HepG2 (cell line): ENCODE results near the gene SMIM21. TPM values are rescaled to one million over a fixed set of nuclear protein-coding genes. Genes with fewer than 3 reads are reported as not detected.

Source experiments
- ATAC-seq: fragments of 200-7000 bp; cut with Tn5 transposase; 3 replicates; pipeline ENCODE4 v1.9.1; 2020; ENCODE audit warnings: mild to moderate bottlenecking, moderate library complexity
- BruUV-seq: library from RNA; stranded (reverse); fragments of 400-500 nt; replicated peaks from 2 replicates; lab custom pipeline; 2021; lab: Mats Ljungman, UMichigan
- CTCF ChIA-PET: fragments of 300-600 bp; formaldehyde crosslinking; extraction: SDS; loops from one replicate; lab custom pipeline; 2021; ENCODE audit warnings: low total read pairs, inconsistent platforms, low intra/inter-chr PET ratio; lab: Yijun Ruan, JAX
- POLR2A ChIA-PET: fragments of 350-600 bp; sonication (Branson Sonifier 250); formaldehyde crosslinking; loops from one replicate; lab custom pipeline; 2020; ENCODE audit warnings: antibody characterized with exemption, inconsistent platforms; lab: Yijun Ruan, JAX
- DNase-seq: peaks from one replicate; pipeline ENCODE4 v3.0.0-alpha.2; 2015; ENCODE audit warnings: low spot score
- FAIRE-seq: peaks from 3 replicates; lab custom pipeline; 2011; peaks lifted over from hg19 to GRCh38; lab: Jason Lieb, UNC
- H2AFZ ChIP-seq: one replicate; pipeline ENCODE4 v1.6.1; 2011; ENCODE audit warnings: low read length, inconsistent platforms
- H3K27ac ChIP-seq: fragments of 300-600 bp; 3 replicates; pipeline ENCODE4 v1.8.0; 2011; ENCODE audit warnings: mixed run types, mild to moderate bottlenecking, mixed read lengths, low read length, inconsistent platforms; ENCODE audit not compliant: insufficient read depth; ENCODE audit errors: extremely low read length
- H3K27me3 ChIP-seq, 2 experiments: fragments of 200-600 bp in 1 of 2; 2 replicates in 1 of 2; 3 replicates in 1 of 2; pipeline versions ENCODE4 v1.6.0 to v1.8.0; 2011; ENCODE audit warnings: low read length in 2 of 2, mild to moderate bottlenecking in 2 of 2, moderate library complexity in 2 of 2, inconsistent platforms in 1 of 2; ENCODE audit not compliant: insufficient read depth in 2 of 2, control insufficient read depth in 1 of 2
- H3K36me3 ChIP-seq, 2 experiments: fragments of 200-600 bp in 1 of 2; replicated peaks in 1 of 2; 2 replicates in 1 of 2; 3 replicates in 1 of 2; pipeline versions ENCODE4 v1.5.1 to v1.8.0; 2011; ENCODE audit warnings: low read length in 2 of 2, inconsistent platforms in 1 of 2; ENCODE audit not compliant: insufficient read depth in 2 of 2, control insufficient read depth in 1 of 2
- H3K4me1 ChIP-seq: 2 replicates; pipeline ENCODE4 v1.5.1; 2012; ENCODE audit warnings: low read length, inconsistent platforms; ENCODE audit not compliant: insufficient read depth
- H3K4me2 ChIP-seq: 2 replicates; pipeline ENCODE4 v1.6.0; 2011; ENCODE audit warnings: low read depth, low read length, inconsistent platforms
- H3K4me3 ChIP-seq, 3 experiments: fragments of 200-600 bp in 1 of 3; sonication (generic), shearing (Covaris generic) in 1 of 3; replicated peaks in 1 of 3; 2 replicates each; pipeline ENCODE4 v1.5.1; 2011 to 2016; ENCODE audit warnings: low read length in 3 of 3, inconsistent platforms in 2 of 3, low read depth in 2 of 3, mild to moderate bottlenecking in 2 of 3, control low read depth in 1 of 3, mixed read lengths in 1 of 3; ENCODE audit not compliant: insufficient read depth in 1 of 3
- H3K79me2 ChIP-seq: one replicate; pipeline ENCODE4 v1.6.1; 2011; ENCODE audit warnings: low read length, inconsistent platforms; ENCODE audit not compliant: insufficient read depth
- H3K9ac ChIP-seq: 2 replicates; pipeline ENCODE4 v1.6.0; 2011; ENCODE audit warnings: mild to moderate bottlenecking, low read depth, low read length, inconsistent platforms; ENCODE audit not compliant: insufficient read depth
- H3K9me3 ChIP-seq: 2 replicates; pipeline ENCODE4 v1.5.1; 2012; ENCODE audit warnings: mild to moderate bottlenecking, low read length
- H4K20me1 ChIP-seq: 2 replicates; pipeline ENCODE4 v1.6.0; 2011; ENCODE audit warnings: inconsistent platforms, mild to moderate bottlenecking, low read length, moderate library complexity; ENCODE audit not compliant: insufficient read depth
- GTF2F1 ChIP-seq: fragments of 150-350 bp; IDR thresholded peaks from 2 replicates; pipeline ENCODE4 v1.6.1; 2014; ENCODE audit warnings: low read length
- SATB2 ChIP-seq: sonication (generic); formaldehyde crosslinking; IDR thresholded peaks from 2 replicates; pipeline ENCODE4 v1.5.0; 2020; ENCODE audit warnings: missing genetic modification reagents
- SNAPC2 ChIP-seq: sonication (generic); formaldehyde crosslinking; IDR thresholded peaks from 2 replicates; pipeline ENCODE4 v1.8.1; 2022; ENCODE audit warnings: mild to moderate bottlenecking, missing genetic modification reagents
- TMF1 ChIP-seq: sonication (generic); formaldehyde crosslinking; IDR thresholded peaks from 2 replicates; pipeline ENCODE4 v1.8.1; 2022; ENCODE audit warnings: low read depth, missing genetic modification reagents
- ZNF713 ChIP-seq: sonication (generic); formaldehyde crosslinking; IDR thresholded peaks from 2 replicates; pipeline ENCODE4 v1.4.0; 2020; ENCODE audit warnings: mild to moderate bottlenecking, missing genetic modification reagents
- WGBS: methylation state at CpG from one replicate; pipeline ENCODE4 v1.1.6; 2017; ENCODE audit warnings: low lambda C conversion rate; 5-methylcytosine and 5-hydroxymethylcytosine counted together
- in situ Hi-C: cut with HindIII; loops from 2 replicates; pipeline ENCODE4 v1.10.0; 2017; ENCODE audit warnings: low pct_unique_long_range_greater_than_20kb; ENCODE audit not compliant: extremely low pct_ligation_motif_present
- intact Hi-C: fragments of 100-400 bp; cut with micrococcal nuclease; formaldehyde crosslinking; loops from one replicate; pipeline ENCODE4 v1.10.0; 2022; ENCODE audit not compliant: unreplicated experiment
- polyA plus RNA-seq, 8 experiments: library from polyadenylated mRNA; depleted of rRNA in 3 of 8; stranded (reverse) in 7 of 8; unstranded in 1 of 8; fragments of >200 nt; fragmentation: Illumina TruSeq in 4 of 8; extraction: Trizol in 4 of 8; gene quantifications; 2 replicates each; pipeline versions ENCODE4 v1.2.1 to v1.2.3, GENCODE V29; 2011 to 2016; ENCODE audit warnings: low read depth in 4 of 8, missing spikeins in 1 of 8, mixed read lengths in 1 of 8; ENCODE audit not compliant: insufficient read depth in 1 of 8
- total RNA-seq, 5 experiments: library from RNA; depleted of rRNA; stranded (reverse); fragments of >200 nt; fragmentation: Illumina TruSeq; extraction: Trizol; gene quantifications; 2 replicates each; pipeline ENCODE4 v1.2.3, GENCODE V29; 2016; ENCODE audit warnings: low read depth in 1 of 5
- TF ChIP-seq, protein P1 (sequence below): IDR thresholded peaks from 2 replicates; pipeline ENCODE4 v1.6.1; 2016; ENCODE audit warnings: mild to moderate bottlenecking
- TF ChIP-seq, protein P2 (sequence below): sonication (generic); formaldehyde crosslinking; IDR thresholded peaks from 2 replicates; pipeline ENCODE4 v1.5.0; 2020; ENCODE audit warnings: missing genetic modification reagents

SMIM21 gene
- total and polyA plus RNA-seq, 2 of the 13 experiments (the other 11 are each of a cell fraction or from before 2014, with no cell fraction given): not detected

DNA sequence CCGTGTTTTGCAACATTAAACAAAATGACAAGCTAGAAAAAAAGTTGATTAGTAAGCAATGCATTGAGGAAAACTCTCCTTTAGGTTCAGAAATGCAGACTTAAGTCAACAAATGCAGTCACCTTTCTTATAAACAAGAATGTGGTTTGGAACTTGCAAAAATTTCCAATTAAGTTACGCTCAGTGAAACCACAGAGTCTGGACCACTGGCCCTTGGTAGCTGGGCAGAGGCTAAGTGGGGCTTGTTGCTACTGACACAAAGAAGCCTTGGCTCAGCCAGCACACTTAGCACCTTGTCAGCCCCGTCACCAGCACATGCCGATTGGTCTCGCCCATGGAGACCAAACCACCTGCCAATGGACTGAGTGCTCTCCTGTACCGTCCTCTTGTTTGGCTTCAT lies 53.0 kb downstream of the SMIM21 start:
- Histone ChIP-seq H4K20me1 (no peaks in the 10 kb centered on the region), H2AFZ (no peak overlapping the region), H3K9ac (no peak overlapping the region), H3K4me1 (no peaks in the 10 kb centered on the region), H3K27ac (no peak overlapping the region), H3K9me3 (no peaks in the 10 kb centered on the region), H3K4me2 (no peak overlapping the region), H3K79me2 (no peaks in the 10 kb centered on the region), H3K27me3 (peaks cover 2 to 8% of the 10 kb centered on the region in 2 experiments; a peak in 2 of 5 replicates), H3K4me3 (no peak overlapping the region), H3K36me3 (no peaks in the 10 kb centered on the region)
- in situ Hi-C loops (no loop called here), intact Hi-C loops (no loop called here)
- no peak for ATAC-seq
- ChIA-PET POLR2A (no interaction called here), CTCF (no interaction called here)
- no peak for DNase-seq
- no peak for FAIRE-seq
- TF ChIP-seq TMF1 (CRISPR knock-in tag) (no peak), SATB2 (CRISPR knock-in tag) (no peak), ZNF713 (CRISPR knock-in tag) (no peak), GTF2F1 (no peak), SNAPC2 (CRISPR knock-in tag) (no peak)
- TF ChIP-seq, protein P1, sequence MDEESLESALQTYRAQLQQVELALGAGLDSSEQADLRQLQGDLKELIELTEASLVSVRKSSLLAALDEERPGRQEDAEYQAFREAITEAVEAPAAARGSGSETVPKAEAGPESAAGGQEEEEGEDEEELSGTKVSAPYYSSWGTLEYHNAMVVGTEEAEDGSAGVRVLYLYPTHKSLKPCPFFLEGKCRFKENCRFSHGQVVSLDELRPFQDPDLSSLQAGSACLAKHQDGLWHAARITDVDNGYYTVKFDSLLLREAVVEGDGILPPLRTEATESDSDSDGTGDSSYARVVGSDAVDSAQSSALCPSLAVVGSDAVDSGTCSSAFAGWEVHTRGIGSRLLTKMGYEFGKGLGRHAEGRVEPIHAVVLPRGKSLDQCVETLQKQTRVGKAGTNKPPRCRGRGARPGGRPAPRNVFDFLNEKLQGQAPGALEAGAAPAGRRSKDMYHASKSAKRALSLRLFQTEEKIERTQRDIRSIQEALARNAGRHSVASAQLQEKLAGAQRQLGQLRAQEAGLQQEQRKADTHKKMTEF: no peak
- TF ChIP-seq, protein P2, sequence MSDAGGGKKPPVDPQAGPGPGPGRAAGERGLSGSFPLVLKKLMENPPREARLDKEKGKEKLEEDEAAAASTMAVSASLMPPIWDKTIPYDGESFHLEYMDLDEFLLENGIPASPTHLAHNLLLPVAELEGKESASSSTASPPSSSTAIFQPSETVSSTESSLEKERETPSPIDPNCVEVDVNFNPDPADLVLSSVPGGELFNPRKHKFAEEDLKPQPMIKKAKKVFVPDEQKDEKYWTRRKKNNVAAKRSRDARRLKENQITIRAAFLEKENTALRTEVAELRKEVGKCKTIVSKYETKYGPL (CRISPR knock-in tag): no peak
- no TSS peak for BruUV-seq
- WGBS: 52% methylated on average over 5 of the region's 6 CpGs
